SK-N-DZ (cell line): Measurements from ENCODE around the gene EPHB3. TPM values are rescaled to one million over a fixed set of nuclear protein-coding genes. Genes with fewer than 3 reads are reported as not detected.
A peak's percentile ranks its signal among the peaks of the same experiment; 100 is the strongest.

Experiments used
- DNase-seq: peaks from one replicate; pipeline ENCODE4 v3.0.0-alpha.2; 2015; ENCODE audit warnings: low spot score
- polyA plus RNA-seq, 2 experiments: library from polyadenylated mRNA; depleted of rRNA; stranded (reverse); fragments of >200 nt; gene quantifications; 2 replicates each; pipeline ENCODE4 v1.2.3, GENCODE V29; 2014

EPHB3 gene
- polyA plus RNA-seq (2014; cell fraction: cytosol; rRNA removed) = 12.5 and 12.6 TPM in 2 replicates
- polyA plus RNA-seq (2014; cell fraction: nucleus; rRNA removed) = 13.3 and 15.7 TPM in 2 replicates

DNA sequence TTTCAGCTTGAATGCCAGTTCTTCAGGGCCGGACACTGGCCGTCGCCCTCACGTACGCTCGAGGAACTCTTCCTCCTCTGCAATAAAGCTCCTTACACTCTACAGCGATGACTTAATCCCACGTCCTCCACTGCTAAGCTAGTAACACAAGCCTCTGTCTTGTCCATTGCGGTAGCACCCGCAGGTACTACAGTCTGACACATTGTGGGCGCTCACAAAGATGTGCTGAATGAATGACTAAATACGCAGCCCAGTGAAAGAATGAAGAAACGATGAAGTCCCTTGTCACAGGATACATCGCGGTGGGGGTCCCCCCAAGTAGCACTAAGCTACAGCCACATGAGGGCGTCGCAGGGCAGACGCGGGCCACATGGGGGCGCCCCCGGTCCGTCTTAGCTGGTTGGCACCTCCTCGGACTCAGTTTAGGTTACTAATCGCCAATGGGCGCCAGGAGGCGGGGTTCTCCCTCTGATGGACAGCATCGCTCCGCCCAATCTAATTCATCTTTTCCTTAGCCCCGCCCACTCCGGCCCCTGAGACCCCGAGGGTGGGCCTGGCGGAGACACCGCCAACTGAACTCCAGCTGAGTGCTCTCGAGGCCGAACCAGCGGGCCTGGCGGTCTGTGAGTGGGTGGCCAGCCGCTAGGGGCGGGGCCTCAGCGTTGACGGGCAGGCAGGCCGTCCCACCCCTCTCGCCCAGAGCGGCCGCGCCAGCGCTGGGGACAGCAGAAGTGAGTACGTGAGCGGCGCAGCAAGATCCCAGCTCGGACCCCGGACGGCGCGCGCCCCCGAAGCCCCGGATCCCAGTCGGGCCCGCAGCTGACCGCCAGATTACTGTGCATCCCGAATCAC lies at the start of gene EPHB3:
Gene EPHB3 (plus strand): TSS at position 725 of the 852 bp plus-strand sequence. CDS start 451 bp downstream, outside the sequence.
- DNase-seq = peak; percentile 100

DNA sequence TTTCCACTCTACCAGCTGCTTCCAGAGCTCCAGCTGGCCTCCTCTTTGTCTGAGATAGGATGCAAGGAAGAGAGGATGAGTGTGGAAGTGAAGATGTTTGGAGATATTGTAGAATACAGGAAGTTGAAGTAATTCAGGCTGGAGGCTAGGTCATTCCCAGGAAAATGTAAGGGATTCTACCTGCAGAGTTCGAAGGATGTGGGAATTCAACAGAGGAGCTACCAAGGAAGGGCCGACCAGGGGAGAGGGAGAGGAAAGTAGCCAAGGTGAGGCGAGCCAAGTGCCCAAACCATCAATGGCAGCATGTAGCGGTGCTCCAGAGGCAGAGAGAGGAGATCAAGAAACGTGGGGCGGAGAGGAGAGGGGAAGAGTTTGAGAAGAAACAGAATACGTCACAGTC lies 49.0 kb upstream of the EPHB3 start:
- no peak for DNase-seq

DNA sequence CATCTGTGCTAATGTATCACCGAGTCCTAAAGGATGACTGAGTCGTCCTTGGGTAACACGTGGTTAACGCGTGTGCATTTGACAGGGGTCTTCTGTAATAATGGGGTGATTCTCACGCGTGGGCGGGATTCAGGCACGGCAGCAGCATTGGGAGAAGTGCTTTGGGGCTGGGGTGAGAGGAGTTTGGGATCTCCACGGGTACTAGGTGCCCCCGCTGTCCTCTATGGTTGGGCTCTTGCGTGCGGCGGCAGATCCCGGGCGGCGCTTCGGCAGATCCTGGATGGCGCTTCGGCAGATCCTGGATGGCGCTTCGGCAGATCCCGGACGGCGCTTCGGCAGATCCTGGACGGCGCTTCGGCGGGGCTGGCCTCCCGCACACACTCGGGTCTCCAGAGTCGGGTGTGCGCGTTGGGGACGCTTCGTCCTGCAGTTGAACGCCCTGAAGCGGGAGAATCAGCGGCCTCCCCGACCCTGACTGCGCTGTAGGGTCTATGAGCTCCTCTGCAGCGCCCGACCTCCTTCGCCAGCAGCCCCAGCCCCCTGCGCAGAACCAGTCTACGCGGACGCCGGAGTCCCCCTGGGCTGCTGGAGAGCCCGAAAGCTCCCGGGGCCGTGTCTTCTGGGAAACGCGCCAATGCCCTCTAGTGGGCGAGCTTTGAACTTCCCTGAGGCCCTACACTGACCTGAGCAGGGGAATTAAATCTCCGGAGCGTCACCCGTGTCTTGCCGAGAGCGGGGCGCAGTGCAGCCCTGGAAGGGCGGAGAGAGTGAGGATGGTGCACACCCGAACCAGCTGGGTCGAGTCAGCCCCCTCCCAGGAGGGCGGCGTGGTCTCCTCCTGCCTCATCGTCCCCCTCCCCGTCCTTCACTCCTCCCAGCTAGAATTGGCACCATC lies 48.1 kb upstream of the EPHB3 start:
- peak; percentile 84 for DNase-seq

DNA sequence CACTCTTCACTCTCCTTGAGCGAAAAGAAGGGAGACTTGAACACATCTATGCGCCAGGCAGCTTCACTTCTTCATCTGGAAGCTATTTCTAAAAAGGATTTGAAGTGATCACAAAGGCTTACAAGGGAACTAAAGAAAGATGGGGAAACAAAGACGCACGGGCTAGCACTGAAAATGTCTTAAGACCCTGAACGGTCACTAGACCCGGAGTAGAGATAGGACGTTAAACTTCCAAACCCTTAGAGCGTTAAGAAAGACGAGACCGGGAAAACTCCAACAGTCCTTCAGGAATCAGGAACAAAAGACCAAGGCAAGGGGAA lies 47.5 kb upstream of the EPHB3 start:
- DNase-seq = no peak

DNA sequence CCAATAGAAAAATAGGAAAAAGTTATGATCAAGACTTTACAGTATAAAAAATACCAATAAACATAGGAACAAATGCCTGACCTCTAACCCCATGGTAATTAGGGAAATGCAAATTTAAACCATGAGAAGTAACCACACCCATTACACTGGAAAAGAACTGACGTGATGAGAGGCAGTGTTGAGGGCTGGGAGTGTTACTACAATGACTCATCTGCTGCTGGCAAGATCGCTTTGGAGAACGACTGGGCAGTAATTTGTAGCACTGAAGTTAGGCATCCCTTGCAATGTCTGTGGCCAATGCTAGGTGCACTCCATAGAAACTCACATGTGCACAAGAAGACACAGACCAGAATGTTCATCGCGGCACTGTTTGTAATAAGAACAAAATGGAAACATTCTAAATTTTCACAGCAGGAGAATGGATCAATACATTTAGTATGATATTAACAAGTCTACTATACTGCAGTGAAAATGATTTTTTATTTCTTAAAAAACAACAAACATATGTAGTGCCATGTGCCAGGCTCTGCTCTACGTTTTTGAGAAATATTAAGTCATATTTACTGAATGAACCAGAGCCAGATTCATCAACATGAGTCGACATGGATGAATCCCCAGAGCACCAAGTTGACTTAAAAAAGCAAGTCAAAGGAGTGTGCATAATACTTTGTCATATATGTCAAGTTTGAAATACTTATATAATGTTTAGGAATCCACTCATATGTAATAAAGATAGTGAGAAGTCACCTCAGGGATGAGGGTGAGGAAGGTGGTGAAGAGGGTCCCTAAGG lies 37.6 kb upstream of the EPHB3 start:
- DNase-seq = no peak

DNA sequence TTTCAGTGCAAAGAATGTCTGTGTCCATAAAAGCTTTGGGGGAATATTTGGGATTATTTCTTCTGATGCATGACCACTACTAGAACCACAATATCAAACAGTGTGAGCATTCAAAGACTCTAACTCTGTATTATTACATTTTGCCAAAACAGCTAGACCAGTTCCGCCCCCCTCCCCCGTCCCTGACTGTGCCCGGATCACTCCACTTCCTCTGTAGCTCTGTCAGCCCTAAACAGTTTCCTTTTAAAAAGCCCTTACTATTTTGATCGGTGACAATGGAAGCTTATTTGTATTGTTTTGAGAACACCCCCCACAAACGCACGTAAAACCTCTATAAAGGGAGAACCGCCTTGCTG lies 36.6 kb upstream of the EPHB3 start:
- no peak for DNase-seq

DNA sequence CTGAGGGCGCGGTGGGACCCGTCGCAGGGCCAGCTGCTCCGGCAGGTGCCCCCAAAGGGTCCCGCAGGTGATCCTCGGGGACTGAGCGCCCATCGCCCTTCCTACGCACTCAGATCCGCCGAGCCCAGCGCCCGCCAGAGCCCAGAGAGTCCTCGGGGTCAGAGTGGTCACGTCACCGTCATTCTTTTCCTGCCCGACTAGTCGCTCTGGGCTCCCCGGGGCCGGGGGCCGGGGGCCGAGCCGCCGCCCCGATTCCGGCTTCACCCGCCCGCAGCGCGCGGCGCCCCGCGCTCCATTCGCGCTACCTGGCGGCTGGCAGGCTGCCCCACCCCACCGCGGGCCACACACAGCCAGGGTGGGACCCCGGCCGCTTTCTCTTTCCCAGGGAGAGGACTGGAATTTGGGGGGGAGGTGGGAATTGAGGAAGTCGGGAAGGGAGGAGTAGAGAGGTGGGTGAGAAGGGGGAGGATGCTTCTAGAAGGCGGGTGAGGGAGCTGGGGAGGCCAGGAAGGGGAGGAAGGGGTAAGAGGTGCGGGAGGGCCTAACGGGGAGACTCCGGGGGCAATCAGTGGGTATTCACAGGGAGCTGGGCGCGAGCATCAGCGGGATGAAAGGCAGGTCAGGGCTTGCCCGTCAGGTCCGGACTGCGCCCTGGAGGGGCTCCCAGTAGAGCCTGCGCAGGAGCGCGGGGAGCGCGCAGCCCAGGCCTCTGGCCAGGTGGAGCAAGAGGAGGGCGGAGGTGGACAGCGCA lies 36.1 kb upstream of the EPHB3 start:
- no peak for DNase-seq

DNA sequence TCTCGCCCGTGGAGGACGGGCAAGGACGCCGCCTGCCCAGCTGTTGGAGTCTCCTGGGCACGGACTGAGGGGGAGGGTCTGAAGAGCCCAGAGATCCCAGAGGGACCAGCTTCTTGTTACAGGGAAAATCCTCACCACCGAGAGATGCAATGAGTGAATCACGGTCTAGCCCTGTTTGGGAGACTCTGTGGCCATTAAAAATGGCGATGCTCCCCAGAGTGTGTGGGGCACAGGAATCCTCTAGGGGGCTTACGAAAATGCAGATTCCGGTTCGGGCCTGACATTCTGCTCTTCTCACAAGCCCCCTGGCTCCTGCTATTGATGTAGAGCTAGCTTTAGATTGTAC lies 35.5 kb upstream of the EPHB3 start:
- DNase-seq = no peak

DNA sequence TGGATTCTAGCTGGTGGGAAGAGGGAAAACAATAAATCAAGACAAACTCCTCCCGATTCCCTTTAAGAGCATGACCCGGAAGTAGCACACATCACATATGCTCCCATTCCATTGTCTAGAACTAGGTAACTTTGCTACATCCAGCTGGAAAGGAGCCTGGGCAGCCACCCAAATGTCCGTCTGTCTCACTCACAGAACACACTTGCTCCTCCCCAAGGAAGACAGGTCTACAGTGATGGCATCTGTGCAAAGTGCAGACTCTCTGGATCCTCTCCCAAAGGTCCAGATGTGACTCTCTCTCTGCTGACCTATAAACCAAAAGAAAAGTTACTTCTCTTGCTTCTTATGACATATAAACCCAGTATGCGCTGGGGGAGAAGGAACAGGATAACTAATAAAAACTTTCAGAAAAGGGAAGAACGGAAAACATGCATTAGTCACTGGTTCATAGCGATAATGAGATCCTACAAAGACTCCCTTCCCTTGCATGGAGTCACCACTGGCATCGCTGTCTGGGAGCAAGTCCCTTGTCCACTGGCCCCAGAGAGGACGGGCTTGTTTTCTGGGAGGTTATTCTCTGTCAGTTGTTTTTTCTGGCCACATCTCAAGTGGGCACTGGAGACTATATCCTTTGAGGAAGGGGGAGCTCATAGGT lies 29.8 kb upstream of the EPHB3 start:
- DNase-seq = no peak

DNA sequence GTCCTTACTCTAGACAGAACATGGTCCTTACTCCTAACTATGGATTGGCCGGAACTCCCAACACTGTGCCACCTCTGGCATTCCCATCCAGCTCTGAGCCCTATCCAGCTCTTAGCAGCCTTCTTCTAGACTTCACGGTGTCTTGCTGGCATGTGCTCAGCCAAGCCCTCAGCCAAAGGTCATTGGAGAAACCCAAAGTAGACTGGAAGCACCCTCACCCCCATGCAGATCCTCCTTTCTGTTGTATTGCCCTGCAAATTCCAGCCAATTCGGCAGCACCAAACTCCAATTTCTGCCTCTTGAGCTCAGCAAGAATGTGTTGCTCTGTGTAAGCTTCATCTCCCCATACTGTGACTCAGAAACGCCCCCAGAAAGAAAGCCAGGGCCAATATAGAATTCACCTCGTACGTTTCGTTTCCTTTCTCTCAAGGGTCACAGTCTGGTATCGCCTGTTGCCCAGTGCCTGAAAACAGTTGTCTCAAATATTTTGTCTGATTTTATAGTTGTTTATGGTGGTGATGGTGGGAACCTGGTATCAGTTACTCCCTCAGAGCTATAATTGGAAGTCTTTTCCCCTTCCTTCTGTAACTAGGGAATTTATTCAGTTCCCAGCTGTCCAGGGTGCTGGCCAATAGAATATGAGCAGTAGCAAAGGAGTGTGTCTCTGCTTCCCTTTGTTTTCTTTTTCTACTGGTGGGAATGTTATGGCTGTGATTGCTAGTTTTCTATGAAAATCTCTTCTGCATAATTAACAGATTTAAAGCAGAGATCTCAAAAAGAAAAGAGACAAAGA lies 28.4 kb upstream of the EPHB3 start:
- DNase-seq = no peak

DNA sequence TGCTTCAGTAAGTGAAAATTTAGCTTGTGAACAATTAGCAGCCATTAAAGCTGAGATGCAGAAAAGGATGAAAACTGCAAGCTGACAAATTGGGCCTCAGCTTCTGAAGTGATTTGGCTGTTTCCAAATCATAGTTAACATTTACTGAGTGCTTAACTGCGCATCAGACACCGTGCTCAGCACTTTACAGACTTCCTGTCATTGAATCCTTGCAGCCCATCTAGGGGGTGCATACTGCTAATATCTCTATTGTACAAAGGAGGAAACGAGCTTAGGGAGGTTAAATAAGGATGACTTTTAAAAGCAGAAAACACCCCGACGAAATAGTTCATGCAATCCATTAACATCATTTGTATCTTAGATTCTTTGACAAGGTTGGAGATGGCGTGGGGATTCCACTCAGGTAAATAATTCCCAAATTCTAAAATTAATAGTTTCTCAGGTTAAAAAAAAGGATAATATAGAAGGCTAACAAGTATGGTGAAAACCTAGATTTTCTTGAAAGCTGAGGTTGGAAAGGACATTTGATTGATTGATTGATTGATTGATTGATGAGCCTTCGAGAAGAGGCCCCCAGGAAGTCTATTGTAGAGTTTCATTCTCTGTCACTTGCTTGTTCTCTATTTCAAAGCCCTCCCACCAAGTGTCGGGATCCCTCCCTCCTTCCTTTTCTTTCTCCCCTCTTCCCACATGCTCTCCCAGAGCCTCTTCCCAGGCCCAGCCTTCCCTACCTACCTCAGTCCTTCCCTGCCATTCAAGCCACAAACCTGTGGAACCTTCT lies 23.5 kb upstream of the EPHB3 start:
- DNase-seq = no peak

DNA sequence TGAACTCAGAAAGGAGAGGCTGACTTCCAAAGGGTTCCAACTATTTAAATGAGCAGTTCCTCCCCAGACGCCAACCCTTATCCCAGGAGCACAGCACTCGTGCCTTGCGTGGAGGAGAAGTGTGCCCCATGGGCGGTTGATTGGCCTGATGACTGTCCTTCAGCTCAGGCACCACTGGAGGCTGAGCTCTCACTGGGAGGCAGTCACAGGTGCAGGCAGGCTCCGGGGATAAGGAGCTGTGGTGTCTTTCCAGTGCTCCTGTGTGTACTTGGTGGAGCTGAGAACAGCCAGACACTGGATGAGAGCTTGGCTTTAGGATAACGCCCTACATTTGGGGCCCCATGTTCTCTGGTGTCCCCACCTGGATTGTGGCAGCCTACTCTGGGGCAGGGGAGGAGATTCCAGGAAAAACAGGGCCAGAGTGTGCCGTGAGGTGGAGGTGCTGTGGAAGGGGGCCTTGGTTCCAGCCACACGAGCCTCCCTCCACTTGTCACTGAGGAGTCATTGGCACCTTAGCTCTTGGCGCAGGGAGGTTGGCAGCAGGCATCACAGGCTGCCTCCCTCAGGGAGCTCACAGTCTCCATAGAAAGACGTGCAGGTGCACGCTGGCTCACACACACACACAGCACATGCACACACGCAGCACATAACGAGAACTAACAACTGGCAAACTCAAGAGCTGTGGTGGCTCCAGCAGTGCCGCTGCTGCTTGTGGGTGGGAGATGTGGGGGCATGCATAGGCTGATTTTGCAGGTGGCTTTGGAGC lies 22.7 kb upstream of the EPHB3 start:
- no peak for DNase-seq

DNA sequence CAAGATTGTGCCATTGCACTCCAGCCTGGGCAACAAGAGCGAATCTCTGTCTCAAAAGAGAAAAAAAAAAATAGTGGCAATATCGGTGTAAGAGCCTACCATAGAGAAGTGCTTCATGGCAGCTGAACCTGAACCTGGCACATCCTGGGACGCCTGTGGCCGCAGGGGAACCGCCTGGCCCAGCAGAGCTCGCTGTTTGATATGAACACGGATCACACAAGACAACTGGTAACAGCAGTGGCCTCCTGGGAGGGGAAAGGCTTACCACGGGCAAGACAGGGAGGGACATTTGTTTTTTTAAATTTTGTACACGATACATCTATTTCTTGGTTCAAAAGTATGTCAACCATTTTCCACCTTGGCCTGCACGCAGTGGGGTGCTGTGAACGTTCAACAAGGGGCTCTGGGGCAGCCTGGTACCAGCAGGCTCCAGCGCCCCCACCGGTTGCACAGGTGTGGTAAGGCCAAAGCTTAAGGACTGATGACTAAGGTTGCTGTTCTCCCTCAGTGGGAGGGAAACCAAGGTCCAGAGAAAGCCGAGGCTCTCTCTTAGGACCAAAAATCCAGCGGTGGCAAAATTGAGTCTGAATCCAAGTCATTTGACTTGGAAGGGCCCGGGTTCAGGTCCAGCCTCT lies 21.7 kb upstream of the EPHB3 start:
- no peak for DNase-seq

DNA sequence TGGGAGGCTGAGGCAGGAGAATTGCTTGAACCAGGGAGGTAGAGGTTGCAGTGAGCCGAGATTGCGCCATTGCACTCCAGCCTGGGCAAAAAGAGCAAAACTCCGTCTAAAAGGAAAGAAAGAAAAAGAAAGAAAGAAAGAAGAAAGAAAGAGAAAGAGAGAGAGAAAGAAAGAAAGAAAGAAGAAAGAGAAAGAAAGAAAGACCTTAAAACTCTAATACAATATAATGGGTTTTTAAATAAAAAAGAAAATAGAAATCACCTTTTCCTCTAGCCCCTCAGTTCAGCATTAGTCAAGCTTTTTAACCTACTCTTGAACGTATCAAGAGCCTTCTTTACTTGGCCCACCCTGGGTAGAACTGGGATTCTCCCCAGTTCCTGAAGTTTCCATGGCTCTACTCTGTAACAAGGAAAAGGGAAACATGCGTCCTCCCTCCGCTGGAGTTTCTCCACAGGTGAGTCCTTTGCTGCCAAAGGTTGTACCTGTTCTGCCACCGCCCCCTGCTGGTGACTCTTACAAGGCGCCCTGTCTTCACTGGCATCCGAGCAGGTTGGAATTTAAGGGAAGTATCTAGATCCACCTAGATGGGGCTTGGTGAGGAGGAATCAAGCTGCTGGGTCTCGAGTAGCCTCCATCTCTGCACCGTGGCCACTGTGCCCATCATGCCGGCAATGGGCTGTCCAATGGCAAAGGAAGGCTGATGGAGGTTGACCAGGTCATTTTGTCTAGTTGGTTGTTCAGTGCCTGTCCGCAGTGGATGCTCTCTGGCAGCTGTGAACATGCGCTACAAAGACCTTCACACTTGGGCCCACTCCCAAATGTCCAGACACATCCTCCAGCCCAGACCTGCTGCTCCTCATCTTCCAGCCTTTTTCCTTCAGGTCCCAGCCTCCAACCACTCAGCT lies 20.6 kb upstream of the EPHB3 start:
- peak; percentile 52 for DNase-seq

DNA sequence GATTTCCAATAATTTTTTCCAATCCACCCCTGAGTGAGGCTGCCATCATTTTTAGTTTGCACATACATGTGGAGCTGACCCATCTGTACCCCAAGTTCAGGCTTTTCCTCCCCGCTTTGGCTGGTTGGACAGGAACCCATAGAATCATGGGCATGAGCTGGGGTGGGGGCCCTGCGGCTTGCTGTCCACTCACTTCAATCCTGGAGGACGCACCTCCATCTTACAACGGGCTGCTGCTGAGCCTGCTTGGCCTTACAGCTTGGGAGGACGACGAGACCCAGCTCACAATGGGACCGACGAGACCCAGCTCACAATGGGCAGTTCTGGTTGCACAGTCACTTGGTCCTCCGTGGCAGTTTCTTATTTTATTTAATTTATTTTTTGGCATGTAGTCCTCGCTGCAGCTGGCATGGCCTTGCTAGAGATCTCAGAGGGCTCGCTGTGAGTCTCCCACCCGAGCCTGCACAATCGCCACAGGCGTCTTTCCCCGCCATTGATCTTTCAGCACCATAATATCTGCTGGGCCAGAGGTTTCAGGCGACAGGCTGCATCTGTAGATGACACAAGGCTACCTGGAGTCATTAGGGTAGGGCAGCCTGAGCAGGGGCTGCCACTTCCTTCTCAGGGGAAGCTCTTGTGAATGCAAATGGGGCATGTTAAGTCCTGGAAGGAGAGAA lies 19.6 kb upstream of the EPHB3 start:
- DNase-seq = no peak

DNA sequence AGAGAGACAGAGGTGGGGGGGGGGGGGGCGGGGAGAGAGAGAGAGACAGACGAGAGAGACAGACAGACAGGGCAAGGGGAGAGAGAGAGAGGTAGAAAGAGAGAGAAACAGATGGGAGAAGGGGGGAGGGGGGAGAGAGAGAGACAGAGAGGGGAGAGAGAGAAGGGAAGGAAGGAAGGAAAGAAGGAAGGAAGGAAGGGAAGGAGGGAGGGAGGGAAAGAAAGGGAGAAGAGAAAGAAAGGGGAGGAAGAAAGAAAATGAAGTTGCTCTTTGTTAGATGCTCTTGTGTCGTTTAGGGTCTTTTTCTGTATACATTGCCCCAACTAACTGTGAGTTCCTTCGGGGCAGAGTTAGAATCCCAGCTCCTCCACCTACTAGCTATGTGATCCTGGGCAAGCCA lies 19.0 kb upstream of the EPHB3 start:
- no peak for DNase-seq
